ENCODE measurements around the gene PPP1R1C.

GRCh38 chr2:181977661-181978350 is 7.8 kb upstream of the PPP1R1C start:
- no peak for TF ChIP-seq EZH2 (IDR thresholded peaks at IDR 0.05; ENCODE audit: borderline replicate concordance, insufficient read depth, low read depth, low read length, poor library complexity, severe bottlenecking)
- TF ChIP-seq CTCF (IDR thresholded peaks at IDR 0.05): no peak
